HG02884 (cell line): ENCODE results near the gene CENPM.

ENCODE experiments used
- ATAC-seq: cut with Tn5 transposase; IDR thresholded peaks from one replicate; pipeline ENCODE4 v1.9.1; 2021; ENCODE audit warnings: mild to moderate bottlenecking, moderate library complexity; ENCODE audit not compliant: unreplicated experiment

Gene CENPM

GRCh38 chr22:41915035-41915785 is 31.7 kb downstream of the CENPM start, which contains the start of gene SHISA8:
TSS of gene SHISA8 (minus strand) at chr22:41915074. CDS start at chr22:41914667, 407 bp downstream.
- no peak for ATAC-seq

- no peak for ATAC-seq
These were observed 32.3 kb downstream of the CENPM start for GRCh38 chr22:41914611-41915034.

DNA sequence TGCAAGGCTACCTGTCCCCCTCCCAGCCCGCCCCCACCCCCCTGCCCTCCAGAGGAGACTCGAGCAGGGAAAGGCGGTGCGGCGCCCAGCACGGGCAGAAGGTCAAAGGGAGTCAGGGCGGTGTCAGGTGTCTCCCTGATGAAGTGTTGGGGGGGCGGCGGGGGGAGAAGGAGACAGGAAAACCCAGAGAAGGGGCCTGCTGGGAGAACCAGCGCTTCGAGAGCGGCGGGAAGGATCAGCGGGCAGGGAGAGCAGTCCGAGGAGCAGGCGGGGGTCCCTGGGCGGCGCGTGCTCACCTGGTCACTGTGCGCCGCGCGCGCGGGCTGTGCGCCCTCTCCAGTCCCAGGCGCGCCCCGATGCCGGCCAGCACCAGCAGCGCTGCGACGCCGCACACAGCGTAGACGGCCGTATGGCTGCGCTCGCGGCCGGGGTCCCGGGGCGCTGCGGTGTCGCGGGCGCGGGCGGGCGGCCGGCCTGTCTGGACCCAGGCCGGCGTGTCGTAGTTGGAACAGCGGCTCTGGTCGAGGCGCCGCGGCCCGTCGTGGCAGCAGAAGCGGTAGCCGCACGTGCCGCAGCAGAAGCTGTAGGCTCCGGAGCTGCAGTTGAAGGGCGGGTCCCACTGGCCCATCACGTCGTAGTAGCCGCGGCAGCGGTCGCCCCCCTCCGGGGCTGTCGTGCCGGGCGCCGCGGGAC is 33.0 kb downstream of the CENPM start:
- ATAC-seq: no peak

DNA sequence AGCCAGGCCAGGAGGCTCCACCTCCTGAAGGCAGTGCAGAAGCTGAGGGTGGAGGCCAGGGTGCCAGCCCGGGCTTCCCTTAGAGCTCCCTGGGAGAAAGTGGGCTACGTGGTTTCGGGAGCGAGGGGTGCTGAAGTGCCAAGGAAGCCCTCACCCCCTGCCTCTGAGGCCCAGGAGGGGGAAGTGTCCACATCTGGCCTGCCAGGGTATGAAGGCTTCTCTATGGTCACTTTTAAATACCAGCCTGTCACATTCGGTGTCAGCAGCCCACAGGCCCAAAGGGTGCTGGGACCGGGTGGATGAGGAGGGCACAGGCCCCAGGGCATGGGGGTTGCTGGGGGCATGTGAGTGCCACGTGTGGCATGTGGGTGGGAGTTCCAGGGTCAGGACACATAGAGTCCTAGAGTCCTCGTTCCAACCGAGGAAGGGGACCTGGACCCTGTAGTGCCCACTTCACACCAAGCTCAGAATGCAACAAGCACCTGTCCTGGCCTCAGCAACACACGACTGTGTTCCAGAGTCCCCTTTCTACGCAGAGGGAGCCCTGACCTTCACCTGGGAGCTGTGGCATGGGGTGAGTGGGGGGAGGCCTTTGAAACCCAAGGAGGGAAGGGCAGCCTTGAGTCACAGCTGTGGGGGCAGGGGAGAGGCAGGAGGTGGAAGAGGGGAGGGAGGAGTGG is 33.8 kb downstream of the CENPM start:
- no peak for ATAC-seq

DNA sequence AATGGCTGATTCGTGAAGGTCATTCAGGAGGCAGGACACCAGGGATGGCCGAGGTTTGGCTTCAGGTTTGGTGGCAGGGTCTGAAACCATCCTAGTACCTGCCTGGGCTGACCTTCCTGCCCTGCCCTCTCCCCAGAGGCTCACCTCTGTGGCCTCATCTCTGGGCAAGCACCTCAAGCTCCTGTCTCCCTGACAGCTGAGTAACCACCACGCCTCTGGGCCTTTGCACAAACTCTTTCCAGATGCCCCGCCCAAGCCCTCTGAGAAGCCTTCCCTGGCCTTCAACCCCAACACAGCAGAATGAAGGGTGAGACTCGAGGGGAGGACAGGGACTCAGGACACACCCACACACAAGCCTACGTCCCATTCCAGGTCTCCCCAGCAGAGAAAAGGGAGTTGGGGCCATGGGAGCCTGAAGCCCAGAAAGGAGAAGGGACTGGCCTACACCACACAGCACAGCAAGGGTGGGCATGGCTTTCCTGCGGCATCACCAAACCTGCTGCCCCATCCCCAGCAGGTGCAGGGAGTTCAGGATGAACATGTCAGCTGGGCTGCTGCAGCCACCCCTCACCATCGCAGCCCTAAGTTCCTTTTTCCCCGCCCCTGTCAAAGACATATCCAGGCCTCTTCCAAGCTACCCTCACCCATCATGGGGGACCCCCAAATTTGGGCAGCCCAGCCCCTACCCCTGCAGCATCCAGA is 34.5 kb downstream of the CENPM start:
- ATAC-seq: no peak

DNA sequence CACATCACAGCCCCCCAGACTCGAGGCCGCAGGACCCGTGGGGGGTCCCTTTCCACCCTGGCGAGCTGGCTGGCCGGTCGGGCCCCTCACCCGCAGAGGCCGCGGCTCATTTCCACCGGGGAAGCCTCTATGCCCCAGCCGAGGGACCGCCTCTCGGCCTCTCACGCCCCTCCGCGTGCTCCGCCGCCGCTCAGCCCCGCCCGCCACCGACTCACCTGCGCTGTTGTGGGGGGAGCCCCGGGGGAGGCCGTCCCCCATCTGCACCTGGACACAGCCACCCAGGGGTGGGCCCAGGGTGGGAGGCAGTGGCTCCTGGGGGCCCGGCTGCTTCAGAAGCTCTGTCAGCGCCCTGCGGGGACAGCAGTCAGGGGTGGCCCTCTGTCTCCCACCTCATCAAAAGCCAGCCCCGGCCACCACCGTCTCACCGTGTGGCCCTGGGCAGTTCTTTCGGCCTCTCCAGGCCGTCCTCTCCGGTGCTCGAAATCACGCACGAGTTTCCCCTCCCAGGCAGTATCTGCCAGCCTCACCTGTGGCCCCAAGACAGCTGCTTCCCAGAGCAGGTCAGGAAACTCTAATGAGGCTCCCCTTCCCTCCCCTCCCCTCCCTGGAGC is 35.8 kb downstream of the CENPM start:
- no peak for ATAC-seq

DNA sequence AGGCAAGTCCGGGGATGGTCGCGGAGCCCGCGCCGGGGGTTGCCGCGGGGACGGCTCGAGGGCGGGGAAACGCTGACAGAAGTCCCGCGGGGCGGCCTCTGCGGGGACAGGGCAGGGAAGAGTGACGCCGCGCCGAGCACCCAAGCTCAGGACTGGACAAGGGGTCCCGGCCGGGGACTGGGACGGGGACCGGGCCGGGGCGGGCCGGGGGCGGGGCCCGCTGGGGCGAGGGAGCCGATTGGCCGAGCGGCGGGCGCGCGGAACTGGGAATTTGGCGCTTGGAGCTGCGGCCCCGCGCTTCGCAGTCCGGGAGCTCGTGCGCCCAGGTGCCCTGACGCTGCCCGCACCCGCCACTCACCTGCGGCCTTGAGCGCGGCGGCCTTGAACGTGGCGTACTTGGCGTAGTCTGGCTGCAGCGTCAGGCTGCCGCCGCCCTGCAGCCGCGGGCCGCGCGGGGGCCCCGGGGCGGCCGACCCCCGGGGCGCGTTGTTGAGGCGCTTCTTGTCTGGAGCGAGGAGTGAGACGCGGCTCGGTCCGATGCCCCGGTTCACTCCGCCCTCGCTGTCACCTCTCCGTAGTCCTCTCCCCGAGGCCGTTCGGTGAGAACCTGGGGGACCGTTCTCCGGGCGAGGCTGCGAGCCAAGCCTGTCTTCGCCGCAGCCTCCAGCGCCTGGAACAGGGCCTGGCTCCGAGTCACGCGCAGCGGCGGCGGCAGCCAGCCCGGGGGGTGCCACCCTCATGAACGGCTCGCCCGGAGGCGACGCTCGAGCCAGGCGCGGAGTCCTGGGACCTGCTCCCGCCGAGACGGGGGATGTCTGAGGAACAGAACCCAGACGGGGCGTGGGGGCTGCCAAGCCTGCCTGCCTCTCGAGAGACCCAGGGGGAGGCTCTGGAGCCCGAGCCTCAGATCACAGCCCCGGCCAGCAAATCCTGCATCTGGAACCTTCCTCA is 36.6 kb downstream of the CENPM start:
- ATAC-seq: no peak

- no peak for ATAC-seq
These were observed 37.5 kb downstream of the CENPM start for GRCh38 chr22:41909310-41910049.

DNA sequence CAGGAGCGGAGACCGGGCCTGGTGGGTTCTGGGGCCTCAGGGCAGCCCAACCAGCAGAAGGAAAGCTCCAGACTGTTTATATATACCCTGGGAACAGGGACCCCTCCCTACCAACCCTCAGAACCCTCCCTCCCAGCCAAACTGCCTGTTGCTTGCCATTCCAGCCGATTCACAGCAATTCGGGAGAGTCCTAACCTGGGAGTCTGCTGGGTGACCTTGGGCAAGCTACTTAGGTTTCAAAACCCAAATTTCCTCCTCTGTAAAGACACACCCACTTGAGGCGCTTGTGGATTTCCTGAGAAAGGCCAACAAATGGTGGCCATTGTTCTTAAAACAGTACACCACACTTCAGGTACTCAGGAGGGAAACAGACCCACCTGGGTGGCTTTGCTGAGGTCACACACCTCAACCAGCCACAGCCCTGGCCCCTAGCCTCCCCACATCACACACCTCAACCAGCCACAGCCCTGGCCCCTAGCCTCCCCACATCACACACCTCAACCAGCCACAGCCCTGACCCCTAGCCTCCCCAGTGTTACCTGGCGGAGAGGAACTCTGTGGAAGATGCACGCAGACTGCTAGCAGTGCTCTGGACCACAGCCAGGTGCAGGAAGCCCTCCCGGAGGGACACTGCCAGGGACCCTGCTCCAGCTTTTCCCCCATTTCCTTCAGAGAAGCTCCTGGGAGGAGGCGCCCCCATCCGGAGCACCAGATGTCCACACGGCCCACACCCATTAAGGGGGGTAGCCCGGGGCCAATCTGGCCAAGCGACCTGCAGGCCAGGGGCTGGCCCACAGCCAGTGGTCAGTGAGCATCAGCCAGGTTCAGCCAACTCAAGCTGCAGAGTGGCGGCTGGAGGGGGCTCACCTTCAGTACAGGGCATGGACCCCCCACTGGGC is 38.3 kb downstream of the CENPM start:
- ATAC-seq: no peak

- no peak for ATAC-seq
These were observed 39.2 kb downstream of the CENPM start for GRCh38 chr22:41907436-41908401.

DNA sequence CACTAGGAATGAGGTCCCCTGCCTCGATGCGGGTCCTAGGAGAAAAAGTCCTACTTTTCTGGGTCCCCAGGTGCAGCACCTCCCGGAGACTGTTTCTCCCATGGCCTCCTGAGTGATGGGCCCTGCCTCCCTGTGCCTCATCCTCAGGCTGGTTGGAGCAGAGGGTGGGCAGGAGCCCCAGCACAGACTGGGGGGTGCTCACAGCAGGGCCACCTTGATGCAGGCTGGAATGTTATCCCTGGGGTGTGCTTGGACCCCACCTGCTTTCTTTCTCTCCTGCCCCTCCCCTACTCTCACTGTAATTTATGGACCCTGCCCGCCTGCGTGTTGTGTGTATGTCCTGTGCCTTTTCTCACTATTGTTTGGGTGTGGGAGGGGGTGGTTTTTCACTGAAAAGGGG is 40.1 kb downstream of the CENPM start:
- no peak for ATAC-seq

- no peak for ATAC-seq
These were observed 41.3 kb downstream of the CENPM start for GRCh38 chr22:41905411-41906202.

DNA sequence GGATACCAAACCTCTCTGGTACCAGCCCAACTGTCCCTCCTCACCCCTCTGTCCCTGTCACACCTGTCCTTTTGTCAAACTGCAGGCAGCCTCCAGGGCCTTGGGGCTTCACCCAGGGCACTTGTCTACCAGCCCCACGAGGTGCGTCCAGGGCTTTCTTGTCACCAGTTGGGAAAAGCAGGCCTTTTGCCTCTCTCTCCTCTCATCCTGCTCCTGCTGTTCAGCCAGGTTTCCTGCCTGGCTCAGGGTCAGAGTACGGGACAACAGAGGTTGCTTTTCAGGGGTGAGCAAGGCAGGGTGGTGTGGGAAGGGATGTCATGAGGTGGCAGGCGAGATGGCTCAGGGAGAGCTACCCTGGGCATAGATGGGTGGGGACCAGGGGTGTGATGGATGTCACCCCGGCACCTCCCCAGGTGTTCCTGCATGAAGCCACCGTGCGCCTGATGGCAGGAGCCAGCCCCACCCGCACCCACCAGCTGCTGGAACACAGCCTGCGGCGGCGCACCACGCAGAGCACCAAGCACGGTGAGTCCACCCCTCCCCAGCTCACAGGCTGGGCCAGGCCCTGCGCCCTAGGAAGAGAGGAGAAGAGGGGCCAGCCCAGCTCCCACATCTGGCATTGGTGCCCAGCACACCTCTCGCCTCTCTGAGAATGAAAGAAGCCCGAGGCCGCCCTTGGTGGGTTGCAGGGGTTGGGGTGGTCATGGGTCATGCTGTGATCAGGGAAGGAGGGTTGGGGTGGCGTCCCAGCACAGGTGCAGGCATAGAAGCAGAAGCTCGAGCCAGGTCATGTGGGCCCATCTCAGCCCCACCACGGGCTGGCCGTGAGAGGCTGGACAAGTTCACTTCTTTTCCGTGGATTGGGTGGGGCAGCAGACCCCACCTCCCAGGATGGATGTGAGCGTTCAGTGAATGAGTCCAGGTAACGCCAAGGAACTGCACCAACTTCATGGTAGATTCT is 42.2 kb downstream of the CENPM start:
- no peak for ATAC-seq

- ATAC-seq: no peak
These were observed 44.0 kb downstream of the CENPM start for GRCh38 chr22:41902932-41903421.

- no peak for ATAC-seq
These were observed 44.9 kb downstream of the CENPM start for GRCh38 chr22:41902016-41902415.
